HG03280 (cell line): ENCODE results near the gene DNAH11.
"Not testable (repeated sequence)": the region's sequence is repeated elsewhere in the genome, so short reads cannot be mapped to it uniquely, and the experiment has no call there.

Experiments
- ATAC-seq: cut with Tn5 transposase; IDR thresholded peaks from one replicate; pipeline ENCODE4 v1.9.1; 2021; ENCODE audit warnings: mild to moderate bottlenecking, moderate library complexity; ENCODE audit not compliant: unreplicated experiment

The DNAH11 gene

GRCh38 chr7:21706131-21706530, 163.3 kb downstream of the DNAH11 start:
- ATAC-seq: no peak

DNA sequence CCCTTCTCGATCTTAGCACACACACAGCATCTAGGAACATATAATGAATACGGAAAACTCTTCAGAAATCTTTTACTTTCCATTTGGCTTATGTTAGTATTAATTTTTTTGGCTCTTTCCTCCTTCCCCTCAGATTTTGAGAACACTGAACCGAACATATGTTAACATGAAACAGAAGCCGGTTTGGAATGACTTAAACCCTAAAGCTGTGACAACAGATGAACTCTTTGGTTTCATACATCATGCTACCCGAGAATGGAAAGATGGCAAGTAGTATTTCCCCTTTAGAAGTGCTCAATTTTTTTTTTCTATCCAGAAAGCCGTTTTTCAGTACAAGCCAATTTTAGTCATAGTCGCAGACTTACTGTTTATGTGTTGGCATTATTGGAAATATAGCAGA, 164.7 kb downstream of the DNAH11 start:
- ATAC-seq: no peak

DNA sequence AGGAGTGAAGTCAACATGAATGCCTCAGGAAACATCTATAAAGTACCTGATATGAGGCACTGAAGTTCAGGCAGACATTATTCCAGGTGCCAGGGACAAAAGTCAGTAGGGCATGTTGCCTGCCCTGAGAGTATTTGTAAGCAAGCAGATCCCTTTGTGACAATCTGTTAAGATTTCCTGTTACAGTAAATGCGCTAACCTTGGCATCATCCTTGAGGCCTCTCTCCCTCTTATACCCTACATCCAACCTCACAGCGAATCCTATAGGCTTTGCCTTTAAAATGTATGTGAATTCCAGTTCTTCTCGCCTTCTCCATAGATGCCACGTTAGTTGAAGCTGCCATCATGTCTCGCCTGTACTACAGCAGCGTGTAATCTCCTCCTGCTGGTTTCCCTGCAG, 165.3 kb downstream of the DNAH11 start:
- no peak for ATAC-seq

DNA sequence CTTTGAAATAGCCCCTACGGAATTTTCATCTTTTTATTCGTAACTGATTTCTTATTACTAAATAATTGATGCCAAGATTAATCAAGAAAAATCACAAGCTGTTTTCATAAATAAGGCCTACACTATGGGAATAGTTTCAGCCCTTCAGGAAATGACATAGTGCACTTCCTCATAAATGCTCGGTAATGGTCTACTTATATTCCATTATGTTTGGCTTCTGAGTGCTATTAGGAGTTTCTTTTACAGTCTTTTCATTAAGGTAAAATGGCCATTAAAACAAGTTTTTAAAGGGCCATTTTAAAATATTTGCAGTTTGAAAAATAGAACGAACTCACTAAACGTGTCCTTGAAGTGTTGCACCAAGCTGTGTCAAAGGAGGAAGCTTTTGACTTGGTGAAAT, 174.5 kb downstream of the DNAH11 start:
- ATAC-seq: no peak

DNA sequence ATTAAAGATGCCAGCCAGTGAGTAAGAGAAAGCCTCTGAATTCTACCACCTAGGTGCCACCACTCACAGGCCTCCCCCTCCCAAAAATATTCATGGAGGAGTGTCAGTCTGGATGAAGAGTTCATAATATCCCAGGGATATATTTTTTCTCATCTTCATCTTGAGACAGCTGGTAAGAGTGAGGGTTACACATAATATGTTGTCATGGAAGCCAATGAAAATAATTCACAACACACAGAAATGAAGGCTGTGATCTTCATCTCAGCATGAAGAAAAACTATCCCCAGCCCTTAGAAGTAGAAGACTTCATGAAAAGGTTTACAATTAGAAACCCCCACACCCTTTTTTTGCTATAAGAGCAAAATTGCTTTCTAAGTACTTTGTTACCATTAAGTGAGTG, 175.6 kb downstream of the DNAH11 start:
- no peak for ATAC-seq

GRCh38 chr7:21719846-21720245, 177.0 kb downstream of the DNAH11 start:
- ATAC-seq: no peak

DNA sequence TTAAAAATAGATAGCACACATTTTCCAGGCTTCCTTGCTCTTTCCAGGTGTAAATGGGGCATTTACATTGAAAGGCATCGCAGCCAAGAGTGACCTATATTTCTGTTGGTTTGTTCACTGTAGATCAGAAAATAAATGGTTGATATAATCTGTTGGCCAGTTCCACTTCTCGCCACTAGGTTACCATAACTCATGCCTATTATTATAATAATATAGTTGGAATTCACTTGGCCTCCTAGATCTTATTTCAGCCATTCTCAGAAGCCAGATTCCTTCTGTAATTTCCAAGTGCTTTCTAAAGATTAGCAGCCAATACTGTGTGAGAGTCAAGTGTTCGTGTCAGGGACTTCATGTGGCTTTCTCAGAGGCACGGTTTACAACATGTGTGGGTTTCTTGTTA, 179.5 kb downstream of the DNAH11 start:
- no peak for ATAC-seq

- ATAC-seq: no peak
Measured at GRCh38 chr7:21724562-21724961, 181.7 kb downstream of the DNAH11 start.

DNA sequence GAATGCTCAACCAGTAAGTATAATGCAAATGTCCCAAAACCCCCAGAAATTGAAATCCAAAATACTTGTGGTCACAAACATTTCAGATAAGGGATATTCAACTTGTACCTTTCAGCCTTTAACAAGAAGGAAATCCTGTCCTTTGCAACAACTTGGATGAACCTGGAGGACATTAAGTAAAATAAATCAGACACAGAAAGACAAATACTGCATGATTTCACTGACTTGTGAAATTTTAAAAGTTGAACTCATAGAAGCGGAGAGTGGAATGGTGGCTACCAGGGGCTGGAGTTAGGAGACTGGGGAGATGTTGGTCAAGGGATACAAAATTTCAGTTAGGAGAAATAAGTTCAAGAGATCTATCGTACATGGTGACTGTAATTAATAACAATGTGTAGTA, 187.6 kb downstream of the DNAH11 start:
- no peak for ATAC-seq

GRCh38 chr7:21731977-21732376, 189.1 kb downstream of the DNAH11 start:
- ATAC-seq: no peak

GRCh38 chr7:21732956-21733355, 190.1 kb downstream of the DNAH11 start:
- not testable (repeated sequence) for ATAC-seq

GRCh38 chr7:21733837-21734236, 191.0 kb downstream of the DNAH11 start:
- ATAC-seq: no peak

DNA sequence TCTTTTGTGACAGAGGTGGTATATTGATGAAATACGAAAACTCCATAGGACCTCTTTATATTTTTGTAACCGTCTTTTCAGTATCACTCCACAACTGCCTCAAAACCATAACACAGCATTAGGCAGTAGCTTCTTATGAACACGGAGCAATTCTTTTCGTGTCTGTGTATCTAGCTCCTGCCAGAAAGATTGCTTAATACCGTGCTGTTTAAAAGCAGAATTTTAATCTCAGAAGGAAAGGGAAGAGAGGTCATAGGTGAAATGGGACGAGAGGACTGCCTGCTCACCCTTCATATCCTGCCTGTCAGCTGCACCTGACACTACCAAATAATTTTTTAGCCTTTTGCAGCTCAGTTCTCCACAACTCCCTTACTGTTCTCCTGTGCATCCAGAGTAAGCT, 200.7 kb downstream of the DNAH11 start:
- ATAC-seq: no peak

- ATAC-seq: no peak
Measured at GRCh38 chr7:21746949-21747348, 204.1 kb downstream of the DNAH11 start.

- no peak for ATAC-seq
Measured at GRCh38 chr7:21747806-21748205, 205.0 kb downstream of the DNAH11 start.

DNA sequence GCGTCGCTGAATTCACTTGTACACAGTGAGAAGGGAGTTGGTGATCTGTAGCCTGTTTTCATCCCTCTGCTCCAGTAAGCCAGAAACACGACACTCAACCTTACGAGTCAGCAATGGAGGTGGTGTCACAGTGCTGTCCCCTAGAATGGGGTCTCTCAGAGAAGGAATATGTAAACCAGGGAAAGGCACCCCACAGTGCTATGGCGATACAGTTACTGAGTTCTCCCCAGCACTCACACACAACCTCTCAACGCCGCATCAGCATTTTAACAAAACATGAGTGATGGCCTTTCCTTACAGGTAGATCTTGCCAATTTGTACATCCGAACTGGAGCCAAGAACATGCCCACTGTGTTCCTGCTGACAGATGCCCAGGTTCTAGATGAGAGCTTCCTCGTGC, 206.5 kb downstream of the DNAH11 start:
- ATAC-seq: no peak

- no peak for ATAC-seq
Measured at GRCh38 chr7:21753071-21753470, 210.2 kb downstream of the DNAH11 start.

DNA sequence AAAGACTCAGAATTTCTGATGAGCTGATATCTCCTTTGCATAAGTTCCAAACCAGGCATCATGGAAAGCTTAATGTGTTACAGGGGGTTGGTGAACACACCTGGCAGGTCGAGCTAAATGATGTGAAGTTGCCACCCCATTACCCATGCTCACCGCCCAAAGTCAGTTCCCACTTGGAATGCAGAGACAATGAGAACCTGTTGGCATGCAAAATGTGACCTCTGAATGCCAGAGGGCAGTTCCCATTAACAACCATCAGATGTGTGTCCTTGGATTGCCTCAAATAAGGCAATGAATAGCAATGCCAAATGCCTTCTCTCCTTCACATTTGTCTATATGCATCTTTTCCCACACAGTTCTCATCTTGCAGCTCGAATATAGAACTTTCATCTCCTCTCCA, 212.1 kb downstream of the DNAH11 start:
- ATAC-seq: no peak

DNA sequence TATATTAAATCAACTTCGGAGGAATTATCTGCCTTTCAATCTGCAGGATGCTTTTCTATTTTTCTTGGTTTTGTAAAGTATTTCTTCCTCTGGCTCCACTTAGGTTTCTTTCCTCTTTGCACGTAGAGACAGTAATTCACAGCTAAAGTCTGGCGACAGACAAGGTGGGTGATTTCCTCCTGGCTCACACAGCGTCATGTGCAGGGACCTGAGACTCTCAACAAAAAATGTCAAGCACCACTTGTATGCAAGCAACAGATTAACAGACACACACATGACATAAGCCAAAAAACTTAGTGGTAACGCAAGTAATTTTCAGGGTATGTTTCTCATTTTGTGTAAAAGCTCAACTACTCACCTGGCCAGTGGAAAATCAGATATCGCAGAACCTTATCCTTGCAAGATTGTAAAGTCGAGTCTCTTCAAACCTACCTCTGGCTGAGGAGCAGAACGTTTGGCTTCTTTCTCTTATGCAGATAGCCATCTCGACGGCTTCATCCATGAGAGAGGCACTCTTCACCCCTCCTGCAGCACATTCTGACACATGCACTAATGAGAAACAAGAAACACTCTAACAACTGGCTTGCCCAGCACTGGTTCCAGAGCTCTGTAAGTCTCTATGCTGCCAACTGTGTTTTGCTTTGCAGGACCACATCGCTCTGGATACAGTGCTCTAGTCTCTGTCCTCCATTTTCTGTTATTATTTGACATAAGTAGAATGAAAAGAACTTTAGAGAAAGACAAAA, 214.9 kb downstream of the DNAH11 start:
- ATAC-seq: no peak

- ATAC-seq: no peak
Measured at GRCh38 chr7:21758286-21758685, 215.4 kb downstream of the DNAH11 start.

DNA sequence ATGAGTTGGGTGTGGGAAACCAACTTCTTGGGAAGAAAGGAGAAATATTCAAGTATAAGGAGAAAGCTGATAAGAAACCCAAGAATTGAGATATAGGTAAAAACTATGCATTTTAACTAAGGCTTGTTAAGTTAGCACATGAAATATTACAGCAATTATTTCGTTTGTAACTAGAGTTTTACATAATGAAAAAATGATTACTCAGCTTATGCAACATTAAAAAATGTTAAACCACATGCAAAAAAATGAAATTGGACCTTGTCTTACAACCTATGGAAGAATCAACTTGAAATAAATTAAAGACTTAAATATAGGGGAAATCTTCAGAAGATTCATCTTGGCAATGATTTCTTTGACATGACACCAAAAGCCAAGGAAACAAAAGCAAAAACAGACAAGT, 219.6 kb downstream of the DNAH11 start:
- ATAC-seq: no peak

DNA sequence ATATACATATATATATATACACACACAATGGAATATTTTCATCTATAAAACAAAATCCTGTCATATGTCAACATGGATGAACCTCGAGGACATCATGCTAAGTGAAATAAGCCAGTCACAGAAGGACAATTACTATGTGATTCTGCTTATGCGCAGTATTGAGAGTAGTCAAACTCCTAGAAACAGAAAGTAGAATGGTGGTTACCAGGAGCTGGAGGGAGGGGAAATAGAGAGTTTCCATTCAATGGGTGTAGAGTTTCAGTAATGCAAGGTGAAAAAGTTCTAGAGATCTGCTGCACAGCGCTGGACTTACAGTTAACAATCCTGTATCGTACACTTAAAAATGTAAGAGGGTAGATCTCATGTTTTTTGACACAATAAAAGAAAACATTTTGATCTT, 221.0 kb downstream of the DNAH11 start:
- ATAC-seq: no peak

DNA sequence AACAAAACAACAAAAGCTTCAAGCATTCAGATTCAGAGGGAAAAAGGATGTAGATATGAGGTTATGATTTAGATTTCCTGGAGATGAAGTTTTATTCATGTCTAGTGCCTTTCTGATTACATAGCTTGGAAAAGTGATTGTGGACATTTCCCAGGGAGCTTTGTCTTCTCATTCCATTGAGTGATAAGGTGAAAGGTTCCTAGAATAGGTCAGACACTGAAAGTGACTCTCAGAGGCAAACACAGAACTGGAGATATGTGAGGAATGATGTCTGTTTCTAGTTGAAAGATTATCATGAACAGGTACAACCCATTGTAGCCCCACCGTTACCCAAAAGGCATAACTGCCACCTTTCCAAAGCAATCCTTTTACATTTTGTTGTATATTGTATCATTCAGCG, 223.4 kb downstream of the DNAH11 start:
- ATAC-seq: no peak
